22Rv1 (cell line): Measurements from ENCODE around the gene PMEL.

ENCODE experiments used
- H3K27ac ChIP-seq: fragments of 450-650 bp; 2 replicates; pipeline ENCODE4 v1.5.1; 2017
- ZFX ChIP-seq: fragments of 450-650 bp; IDR thresholded peaks from 2 replicates; pipeline ENCODE4 v1.6.1; 2017; ENCODE audit warnings: antibody characterized with exemption, borderline replicate concordance
- TF ChIP-seq, protein P1 (sequence below): fragments of 450-650 bp; IDR thresholded peaks from 2 replicates; pipeline ENCODE4 v1.5.1; 2017; ENCODE audit warnings: mild to moderate bottlenecking

Gene PMEL

DNA sequence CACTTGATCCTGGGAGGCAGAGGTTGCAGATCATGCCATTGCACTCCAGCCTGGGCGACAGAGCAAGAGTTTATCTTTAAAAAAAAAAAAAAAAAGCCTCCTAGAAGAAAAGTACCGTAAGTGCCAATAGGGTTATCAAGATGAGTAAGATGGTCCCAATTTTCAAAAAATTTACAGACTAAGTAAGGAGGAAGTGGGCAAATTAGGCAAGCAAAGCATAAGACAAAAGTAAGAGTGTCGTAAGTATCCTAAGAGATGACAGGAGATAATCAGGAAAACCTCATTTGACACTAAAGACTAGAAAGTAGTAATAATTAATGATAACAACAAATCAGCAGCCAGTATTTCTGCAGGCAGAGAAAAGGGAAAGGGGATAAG is 50.4 kb downstream of the PMEL start:
- H3K27ac ChIP-seq: peak overlapping the region; percentile 95
- TF ChIP-seq ZFX: no peak
- TF ChIP-seq, protein P1, sequence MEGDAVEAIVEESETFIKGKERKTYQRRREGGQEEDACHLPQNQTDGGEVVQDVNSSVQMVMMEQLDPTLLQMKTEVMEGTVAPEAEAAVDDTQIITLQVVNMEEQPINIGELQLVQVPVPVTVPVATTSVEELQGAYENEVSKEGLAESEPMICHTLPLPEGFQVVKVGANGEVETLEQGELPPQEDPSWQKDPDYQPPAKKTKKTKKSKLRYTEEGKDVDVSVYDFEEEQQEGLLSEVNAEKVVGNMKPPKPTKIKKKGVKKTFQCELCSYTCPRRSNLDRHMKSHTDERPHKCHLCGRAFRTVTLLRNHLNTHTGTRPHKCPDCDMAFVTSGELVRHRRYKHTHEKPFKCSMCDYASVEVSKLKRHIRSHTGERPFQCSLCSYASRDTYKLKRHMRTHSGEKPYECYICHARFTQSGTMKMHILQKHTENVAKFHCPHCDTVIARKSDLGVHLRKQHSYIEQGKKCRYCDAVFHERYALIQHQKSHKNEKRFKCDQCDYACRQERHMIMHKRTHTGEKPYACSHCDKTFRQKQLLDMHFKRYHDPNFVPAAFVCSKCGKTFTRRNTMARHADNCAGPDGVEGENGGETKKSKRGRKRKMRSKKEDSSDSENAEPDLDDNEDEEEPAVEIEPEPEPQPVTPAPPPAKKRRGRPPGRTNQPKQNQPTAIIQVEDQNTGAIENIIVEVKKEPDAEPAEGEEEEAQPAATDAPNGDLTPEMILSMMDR: no peak

GRCh38 chr12:55912908-55913307 is 52.9 kb downstream of the PMEL start:
- TF ChIP-seq, protein P1: no peak
- TF ChIP-seq ZFX: no peak
- peak overlapping the region; percentile 95; the same call in 1 of the 2 replicates for H3K27ac ChIP-seq

DNA sequence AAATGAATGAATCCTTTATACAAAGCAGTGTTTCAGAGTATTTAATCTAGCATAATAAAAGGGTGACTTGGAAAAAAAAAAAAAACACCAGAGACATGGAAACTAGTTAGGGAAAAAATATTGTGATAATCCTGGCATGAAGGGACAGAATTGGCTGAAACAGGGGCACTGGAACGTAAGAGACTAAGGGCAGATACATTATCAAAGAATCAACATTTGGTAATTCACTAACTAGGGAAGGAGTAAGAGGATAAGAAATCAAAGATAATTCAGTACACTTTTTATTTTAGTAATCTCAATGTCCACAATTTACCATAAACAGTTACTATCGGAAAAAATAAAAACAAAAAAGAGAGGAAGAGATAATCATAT is 56.3 kb downstream of the PMEL start:
- H3K27ac ChIP-seq: peak overlapping the region; percentile 95
- TF ChIP-seq, protein P1: no peak
- no peak for TF ChIP-seq ZFX

- no peak for TF ChIP-seq ZFX
- TF ChIP-seq, protein P1: no peak
- H3K27ac ChIP-seq: peak overlapping the region; percentile 95
Measured at GRCh38 chr12:55908726-55909512, 56.9 kb downstream of the PMEL start.

DNA sequence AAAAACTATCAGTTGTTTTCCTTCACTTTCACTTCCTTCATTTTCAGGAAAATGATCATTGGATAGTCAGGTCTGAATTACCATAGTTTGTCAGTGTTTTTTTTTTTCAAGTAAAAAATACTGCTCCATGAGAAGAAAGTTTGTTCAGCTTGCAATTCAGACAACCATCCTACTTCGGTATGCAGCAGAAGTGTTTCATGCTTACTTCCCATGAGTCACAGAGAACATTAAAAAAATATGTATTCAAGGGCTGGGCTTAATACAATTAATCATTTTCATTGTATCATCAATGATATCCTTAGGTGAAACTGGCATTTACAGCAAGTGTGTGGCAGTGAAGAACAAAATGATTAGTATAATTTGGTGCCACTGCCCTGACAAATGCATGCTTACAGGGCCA is 59.8 kb downstream of the PMEL start:
- TF ChIP-seq, protein P1: no peak
- TF ChIP-seq ZFX: no peak
- peak overlapping the region; percentile 95 for H3K27ac ChIP-seq
